SU-DHL-6 (cell line): ENCODE measurements around the gene DOCK1.

ENCODE experiments used
- H2AFZ ChIP-seq: fragments of 200-600 bp; sonication (generic); 2 replicates; pipeline ENCODE4 v1.6.1; 2014; ENCODE audit warnings: low read depth, mild to moderate bottlenecking, moderate library complexity, mixed read lengths, antibody characterized with exemption, low read length; ENCODE audit not compliant: severe bottlenecking
- H3F3A ChIP-seq: fragments of 200-600 bp; shearing (Covaris generic); 2 replicates; pipeline ENCODE4 v1.6.0; 2016; ENCODE audit warnings: antibody characterized with exemption, mild to moderate bottlenecking; ENCODE audit not compliant: insufficient read depth
- H3K27ac ChIP-seq: fragments of 200-600 bp; sonication (generic); 2 replicates; pipeline ENCODE4 v1.5.1; 2016; ENCODE audit warnings: low read depth, mild to moderate bottlenecking, low read length, moderate library complexity, mixed read lengths
- H3K27me3 ChIP-seq: fragments of 200-600 bp; sonication (generic), shearing (Covaris generic); 2 replicates; pipeline ENCODE4 v1.6.0; 2014; ENCODE audit warnings: mild to moderate bottlenecking, low read length
- H3K36me3 ChIP-seq: fragments of 200-600 bp; sonication (generic); 2 replicates; pipeline ENCODE4 v1.6.1; 2014; ENCODE audit warnings: mild to moderate bottlenecking, low read length, mixed read lengths
- H3K4me2 ChIP-seq: fragments of 300-600, 200-600 bp; shearing (Covaris generic), sonication (generic); 2 replicates; pipeline ENCODE4 v1.6.0; 2014; ENCODE audit warnings: low read length, low read depth, mild to moderate bottlenecking; ENCODE audit not compliant: poor library complexity, severe bottlenecking
- H3K4me3 ChIP-seq: fragments of 200-600 bp; sonication (generic); 2 replicates; pipeline ENCODE4 v1.5.1; 2014; ENCODE audit warnings: antibody characterized with exemption, low read length, mild to moderate bottlenecking, mixed read lengths; ENCODE audit not compliant: insufficient read depth, poor library complexity, severe bottlenecking
- H3K79me2 ChIP-seq: fragments of 200-600 bp; sonication (generic); 2 replicates; pipeline ENCODE4 v1.6.1; 2014; ENCODE audit warnings: mild to moderate bottlenecking, low read length, moderate library complexity; ENCODE audit not compliant: insufficient read depth
- H3K9ac ChIP-seq: fragments of 200-600 bp; sonication (generic); 2 replicates; pipeline ENCODE4 v1.7.0; 2014; ENCODE audit warnings: mild to moderate bottlenecking, low read length
- H3K9me2 ChIP-seq: fragments of 200-600 bp; sonication (generic); replicated peaks from 2 replicates; pipeline ENCODE4 v1.6.1; 2014; ENCODE audit warnings: low read length; ENCODE audit not compliant: insufficient read depth
- H3K9me3 ChIP-seq: fragments of 200-600 bp; sonication (generic); 2 replicates; pipeline ENCODE4 v1.6.1; 2014; ENCODE audit warnings: low read length, mixed read lengths; ENCODE audit not compliant: insufficient read depth
- H4K20me1 ChIP-seq: fragments of 200-600 bp; sonication (generic); 2 replicates; pipeline ENCODE4 v1.6.1; 2014; ENCODE audit warnings: low read depth, mild to moderate bottlenecking, antibody characterized with exemption, low read length, moderate library complexity, mixed read lengths
- EZH2phosphoT487 ChIP-seq: fragments of 200-600 bp; sonication (generic), shearing (Covaris generic); conservative IDR thresholded peaks from 2 replicates; pipeline ENCODE4 v1.6.1; 2018; ENCODE audit warnings: mild to moderate bottlenecking, antibody characterized with exemption, low read length, moderate library complexity, mixed read lengths
- TF ChIP-seq, protein P1 (sequence below): fragments of 200-600 bp; sonication (generic); IDR thresholded peaks from one replicate; pipeline ENCODE4 v1.5.1; 2017; ENCODE audit warnings: antibody characterized with exemption, mild to moderate bottlenecking, low read length, moderate library complexity; ENCODE audit not compliant: insufficient read depth, poor library complexity, severe bottlenecking

Gene DOCK1

DNA sequence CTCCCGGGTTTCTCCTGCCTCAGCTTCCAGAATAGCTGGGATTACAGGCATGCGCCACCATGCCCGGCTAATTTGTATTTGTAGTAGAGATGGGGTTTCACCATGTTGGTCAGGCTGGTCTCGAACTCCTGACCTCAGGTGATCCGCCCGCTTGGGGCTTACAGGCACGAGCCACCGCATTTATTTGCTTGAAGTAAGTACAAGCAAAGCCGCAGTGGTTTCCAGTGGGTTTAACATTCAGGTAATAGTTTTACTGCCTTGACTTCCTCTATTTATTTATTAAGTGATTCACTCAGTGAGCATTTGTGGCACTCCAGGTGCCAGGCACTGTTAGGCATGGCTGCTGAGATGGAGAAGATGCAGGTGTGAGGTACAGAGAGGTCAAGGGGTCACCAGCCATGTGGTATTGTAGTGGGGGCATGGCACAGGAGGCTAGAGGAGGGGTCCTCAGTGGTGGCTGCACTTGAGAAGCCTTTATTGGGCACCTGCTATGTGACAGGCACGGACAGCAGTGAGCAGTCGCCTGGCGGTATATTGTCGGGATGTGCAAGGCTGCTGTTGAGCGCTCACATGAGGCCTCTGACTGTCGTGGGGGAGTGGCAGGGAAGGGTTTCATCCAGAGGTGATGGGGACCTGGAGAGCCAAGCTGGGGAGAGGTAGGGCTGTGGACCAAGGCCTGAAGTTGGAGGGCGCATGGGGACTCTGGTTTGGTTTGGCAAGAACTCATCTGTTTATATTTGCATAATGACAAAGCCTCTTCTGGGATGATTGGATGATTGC lies 54.9 kb downstream of the DOCK1 start:
- H3K27me3 ChIP-seq, result no peaks in the 10 kb centered on the region
- no peaks in the 10 kb centered on the region for H3K79me2 ChIP-seq
- H3K36me3 ChIP-seq, result no peaks in the 10 kb centered on the region
- H3K4me2 ChIP-seq, result no peak overlapping the region
- H4K20me1 ChIP-seq, result no peaks in the 10 kb centered on the region
- TF ChIP-seq, protein P1, sequence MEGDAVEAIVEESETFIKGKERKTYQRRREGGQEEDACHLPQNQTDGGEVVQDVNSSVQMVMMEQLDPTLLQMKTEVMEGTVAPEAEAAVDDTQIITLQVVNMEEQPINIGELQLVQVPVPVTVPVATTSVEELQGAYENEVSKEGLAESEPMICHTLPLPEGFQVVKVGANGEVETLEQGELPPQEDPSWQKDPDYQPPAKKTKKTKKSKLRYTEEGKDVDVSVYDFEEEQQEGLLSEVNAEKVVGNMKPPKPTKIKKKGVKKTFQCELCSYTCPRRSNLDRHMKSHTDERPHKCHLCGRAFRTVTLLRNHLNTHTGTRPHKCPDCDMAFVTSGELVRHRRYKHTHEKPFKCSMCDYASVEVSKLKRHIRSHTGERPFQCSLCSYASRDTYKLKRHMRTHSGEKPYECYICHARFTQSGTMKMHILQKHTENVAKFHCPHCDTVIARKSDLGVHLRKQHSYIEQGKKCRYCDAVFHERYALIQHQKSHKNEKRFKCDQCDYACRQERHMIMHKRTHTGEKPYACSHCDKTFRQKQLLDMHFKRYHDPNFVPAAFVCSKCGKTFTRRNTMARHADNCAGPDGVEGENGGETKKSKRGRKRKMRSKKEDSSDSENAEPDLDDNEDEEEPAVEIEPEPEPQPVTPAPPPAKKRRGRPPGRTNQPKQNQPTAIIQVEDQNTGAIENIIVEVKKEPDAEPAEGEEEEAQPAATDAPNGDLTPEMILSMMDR, result no peak
- TF ChIP-seq EZH2phosphoT487, result no peak
- no peaks in the 10 kb centered on the region for H3K9me2 ChIP-seq
- H3K4me3 ChIP-seq, result no peak overlapping the region
- H3K9me3 ChIP-seq, result no peaks in the 10 kb centered on the region
- no peak overlapping the region for H2AFZ ChIP-seq
- no peak overlapping the region for H3K9ac ChIP-seq
- H3F3A ChIP-seq, result no peaks in the 10 kb centered on the region
- no peak overlapping the region for H3K27ac ChIP-seq

DNA sequence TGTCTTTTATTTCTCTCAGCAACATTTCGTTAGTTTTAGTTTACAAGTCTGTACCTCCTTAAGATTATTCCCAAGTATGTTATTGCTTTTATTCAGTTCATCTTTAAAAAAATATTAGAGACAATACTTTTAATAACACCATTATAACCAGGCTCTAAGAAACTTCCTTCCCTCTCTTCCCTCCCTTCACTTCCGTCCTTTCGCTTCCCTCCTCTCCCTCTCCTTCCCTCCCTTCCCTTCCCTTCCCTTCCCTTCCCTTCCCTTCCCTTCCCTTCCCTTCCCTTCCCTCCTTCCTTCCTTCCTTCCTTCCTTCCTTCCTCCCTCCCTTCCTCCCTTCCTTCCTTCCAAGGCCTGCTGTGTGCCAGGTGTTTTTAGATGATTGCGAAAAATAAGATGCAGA lies 58.1 kb downstream of the DOCK1 start:
- Histone ChIP-seq H3K4me2 (no peak overlapping the region), H3F3A (no peaks in the 10 kb centered on the region), H3K4me3 (no peak overlapping the region), H3K79me2 (no peaks in the 10 kb centered on the region), H3K9me2 (no peaks in the 10 kb centered on the region), H3K27ac (no peak overlapping the region), H3K9me3 (no peaks in the 10 kb centered on the region), H3K27me3 (no peaks in the 10 kb centered on the region), H2AFZ (no peak overlapping the region), H3K36me3 (no peaks in the 10 kb centered on the region), H4K20me1 (no peaks in the 10 kb centered on the region), H3K9ac (no peak overlapping the region)
- TF ChIP-seq, protein P1, result no peak
- TF ChIP-seq EZH2phosphoT487, result no peak

DNA sequence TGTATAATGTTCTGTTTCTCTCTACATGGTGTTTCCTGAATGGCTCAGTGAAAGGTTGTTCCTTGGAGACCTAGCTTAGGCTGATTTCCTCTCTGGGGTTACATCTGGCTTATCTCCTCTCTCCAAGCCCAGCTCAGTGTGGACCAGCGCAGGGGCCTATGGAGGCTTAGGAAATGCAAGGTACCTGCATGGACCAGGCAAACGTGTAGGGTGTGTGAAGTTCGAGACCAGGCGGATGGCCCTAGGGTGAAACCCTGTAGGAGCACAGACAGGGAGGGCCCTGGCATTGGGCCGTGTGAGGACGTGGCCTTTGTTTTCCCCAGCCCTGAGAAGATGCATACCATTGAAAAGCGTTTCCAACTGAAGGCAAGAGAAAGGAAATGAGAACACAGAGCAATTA lies 59.0 kb downstream of the DOCK1 start:
- Histone ChIP-seq H3K27ac (no peak overlapping the region), H3K4me3 (no peak overlapping the region), H3K9ac (no peak overlapping the region), H2AFZ (no peak overlapping the region), H3K9me2 (no peaks in the 10 kb centered on the region), H3K36me3 (no peaks in the 10 kb centered on the region), H3K79me2 (no peaks in the 10 kb centered on the region), H3F3A (no peaks in the 10 kb centered on the region), H3K27me3 (no peaks in the 10 kb centered on the region), H3K9me3 (no peaks in the 10 kb centered on the region), H3K4me2 (no peak overlapping the region), H4K20me1 (no peaks in the 10 kb centered on the region)
- TF ChIP-seq, protein P1, result no peak
- TF ChIP-seq EZH2phosphoT487, result no peak
